AG20443 (cell line): ENCODE data around the gene DLG1.

Experiments used
- DNase-seq: peaks from one replicate; pipeline ENCODE4 v3.0.0; 2012; ENCODE audit warnings: low spot score, mixed read lengths

The DLG1 gene

DNA sequence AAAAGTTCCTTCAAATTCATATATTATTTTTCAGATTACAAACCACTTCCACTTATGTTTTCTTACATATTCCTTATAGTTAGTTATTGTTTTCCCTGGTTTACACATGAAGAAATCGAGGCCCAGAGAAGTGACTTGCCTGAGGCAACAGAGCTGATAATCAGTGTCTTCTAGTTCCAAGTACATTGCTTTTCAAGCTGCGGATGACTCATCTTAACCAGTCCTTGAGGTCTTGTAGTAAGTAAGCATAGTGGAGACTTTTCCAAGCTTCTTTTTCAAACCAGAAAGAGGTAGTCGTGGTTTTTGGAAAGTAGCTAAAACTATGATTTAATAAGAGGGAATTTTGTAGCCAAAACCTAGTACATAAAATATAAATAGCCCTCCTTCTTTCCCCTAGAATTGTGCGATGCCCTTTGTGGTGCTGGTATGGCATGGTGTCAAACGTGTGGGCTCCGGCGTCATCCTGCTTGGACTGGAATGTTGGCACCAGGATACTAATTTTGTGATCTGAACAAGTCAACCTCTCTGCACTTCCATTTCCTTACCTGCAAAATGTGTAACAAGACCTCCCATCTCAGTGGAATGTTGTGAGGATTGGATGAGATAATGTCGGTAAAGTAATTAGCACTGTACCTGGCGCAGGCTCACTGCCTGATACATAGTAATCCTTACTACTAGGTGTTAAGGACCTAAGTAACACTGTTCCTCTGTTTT lies 19.0 kb upstream of the DLG1 start:
- peak; percentile 68 for DNase-seq

DNA sequence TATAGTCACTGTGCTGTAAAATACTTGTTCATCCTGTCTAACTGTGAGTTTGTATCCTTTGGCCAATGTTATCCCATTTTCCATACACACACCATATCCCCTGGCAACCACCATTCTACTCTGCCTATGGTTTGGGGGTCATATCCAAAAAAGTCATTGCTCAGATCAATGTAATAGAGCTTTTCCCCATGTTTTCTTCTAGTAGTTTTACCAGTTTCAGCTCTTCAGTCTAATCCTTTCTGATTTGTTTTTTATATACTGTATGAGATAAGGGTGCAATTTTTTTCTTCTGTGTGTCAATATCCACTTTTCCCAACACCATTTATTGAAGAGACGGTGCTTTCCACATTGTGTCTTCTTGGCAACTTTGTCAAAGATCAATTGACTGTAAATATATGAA lies 14.0 kb upstream of the DLG1 start:
- DNase-seq = no peak

DNA sequence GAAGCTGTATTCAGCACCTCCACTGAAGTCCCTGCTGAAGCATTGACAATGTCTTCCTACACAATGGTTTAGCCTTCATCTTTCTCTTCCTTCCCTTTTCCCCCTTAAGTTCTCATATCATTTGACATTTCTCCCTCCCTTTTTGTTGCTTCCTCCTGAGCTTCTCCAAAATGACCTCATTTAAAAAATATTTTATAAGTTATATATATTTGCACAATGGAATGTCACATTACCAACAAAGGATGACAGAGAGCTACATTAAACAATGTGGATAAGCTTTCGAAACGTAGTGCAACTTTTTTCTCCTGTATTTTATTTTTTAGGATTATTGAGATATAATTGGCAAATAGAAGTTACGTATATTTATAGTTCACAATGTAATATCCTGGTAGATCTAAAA lies 13.2 kb upstream of the DLG1 start:
- DNase-seq = no peak

DNA sequence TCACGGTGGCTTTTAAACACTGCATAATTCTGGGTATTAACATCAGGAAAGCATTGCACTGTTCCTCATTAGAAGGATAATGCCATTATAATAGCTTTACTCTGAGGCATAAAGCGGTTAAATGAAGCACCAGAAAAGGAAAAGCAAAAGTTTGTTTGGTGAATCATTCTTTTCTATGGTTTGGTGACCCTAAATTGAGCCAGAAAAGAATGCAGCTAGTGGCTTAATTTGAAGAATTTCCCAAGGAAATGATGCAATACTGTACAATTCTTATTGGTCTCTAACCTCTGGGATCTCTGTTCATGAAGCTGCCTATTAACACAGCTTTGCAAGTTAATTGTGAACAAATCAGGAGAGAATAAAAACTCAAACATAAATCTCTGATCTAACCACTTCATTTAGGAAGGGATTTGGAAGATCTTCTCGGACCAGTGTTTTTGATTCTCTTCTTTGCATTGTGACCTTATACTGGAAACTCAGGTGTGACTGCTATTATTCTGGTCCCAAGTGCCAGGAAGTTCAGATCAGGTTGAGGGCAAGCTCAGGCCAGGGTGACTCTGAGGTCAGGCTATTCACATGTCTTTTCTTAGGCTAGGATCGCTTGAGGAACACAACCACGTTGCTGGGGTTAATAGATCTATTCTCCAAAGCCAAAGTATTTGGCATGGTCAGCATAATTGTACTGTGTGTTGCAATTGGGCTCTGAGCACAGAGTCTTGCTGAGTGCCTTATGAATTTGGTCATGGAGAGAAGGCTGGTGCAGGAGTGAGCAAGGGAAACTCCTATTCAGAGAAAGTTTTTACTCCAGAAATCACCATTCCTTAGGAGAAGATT lies 11.3 kb upstream of the DLG1 start:
- DNase-seq = peak; percentile 76

DNA sequence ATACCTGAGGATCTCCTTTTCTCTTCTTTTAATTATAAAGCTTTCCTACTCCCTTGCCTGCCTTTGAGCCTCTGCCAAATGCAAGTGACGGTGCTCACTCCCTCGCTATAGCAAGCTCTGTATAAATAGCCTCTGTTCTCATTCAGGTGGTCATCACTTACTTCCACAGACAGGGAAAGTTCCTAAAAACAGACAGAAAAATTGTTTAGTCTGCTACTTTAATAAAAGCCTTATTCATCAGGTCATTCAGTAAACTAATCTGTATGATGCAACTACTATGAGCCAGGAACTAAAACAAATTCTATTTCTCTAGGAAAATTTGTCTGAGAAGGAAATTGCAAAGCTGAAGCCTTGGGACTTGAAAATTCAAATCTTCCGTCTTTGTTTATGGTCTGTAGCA lies 10.2 kb upstream of the DLG1 start:
- DNase-seq = peak; percentile 27

DNA sequence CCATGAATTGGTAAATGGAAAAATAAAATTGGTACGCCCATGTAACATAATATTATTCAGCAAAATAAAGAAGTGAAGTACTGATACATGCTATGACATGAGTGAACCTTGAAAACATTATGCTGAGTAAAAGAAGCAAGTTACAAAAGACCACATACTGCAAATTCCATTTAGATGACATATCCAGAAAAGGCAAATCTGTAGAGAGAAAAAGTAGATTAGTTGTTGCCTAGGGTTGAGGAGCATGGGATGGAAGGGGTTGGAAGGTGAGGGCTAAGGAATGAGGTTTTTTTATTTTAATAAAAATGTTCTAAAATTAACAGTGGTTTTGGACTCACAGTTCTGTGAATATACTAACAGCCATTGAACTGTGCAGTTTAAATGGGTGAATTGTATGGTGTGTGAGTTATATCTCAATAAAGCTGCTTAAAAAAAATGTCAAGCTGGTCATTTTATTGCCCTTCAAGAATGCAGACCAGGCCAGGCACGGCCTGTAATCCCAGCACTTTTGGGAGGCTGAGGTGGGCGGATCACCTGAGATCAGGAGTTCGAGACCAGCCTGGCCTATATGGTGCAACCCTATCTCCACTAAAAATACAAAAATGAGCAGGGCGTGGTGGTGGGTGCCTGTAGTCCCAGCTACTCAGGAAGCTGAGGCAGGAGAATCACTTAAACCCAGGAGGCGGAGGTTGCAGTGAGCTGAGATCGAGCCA lies 8.1 kb upstream of the DLG1 start:
- peak; percentile 32 for DNase-seq

DNA sequence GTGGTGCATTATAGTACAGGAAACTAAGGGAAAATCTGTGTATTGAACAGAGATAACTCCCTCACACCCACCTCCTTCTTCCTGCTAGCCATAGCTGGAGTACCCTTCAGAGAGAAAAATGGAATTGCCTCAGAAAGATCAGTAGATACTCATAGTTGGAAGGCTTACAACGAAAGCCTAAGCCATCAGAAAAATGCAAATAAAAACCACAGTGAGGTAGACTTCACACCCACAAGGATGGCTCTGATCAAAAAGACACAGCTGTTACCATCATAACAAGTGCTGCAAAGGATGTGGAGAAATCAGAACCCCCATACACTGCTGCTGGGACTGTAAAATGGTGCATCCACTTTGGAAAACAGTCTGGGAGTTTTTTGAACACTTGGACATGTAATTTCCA lies 7.4 kb upstream of the DLG1 start:
- DNase-seq = no peak

DNA sequence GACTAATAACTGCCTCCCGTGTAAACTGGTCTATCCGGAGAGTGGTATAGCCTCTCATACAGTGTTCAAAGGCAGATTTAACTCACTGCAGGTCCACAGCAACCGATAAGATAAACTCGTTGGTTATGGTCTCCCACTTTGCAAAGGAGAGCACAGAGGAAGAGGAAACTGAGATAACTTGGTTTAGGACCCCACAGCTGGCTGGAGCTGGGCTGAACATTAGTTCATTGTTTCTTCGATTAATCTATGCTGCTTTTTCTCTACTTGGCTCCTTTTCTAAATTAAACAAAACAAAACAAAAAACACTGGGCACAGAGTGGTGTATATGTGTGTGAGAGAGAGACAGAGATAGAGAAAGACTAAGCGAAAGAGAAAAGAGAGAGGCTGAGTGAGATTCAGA lies 5.0 kb upstream of the DLG1 start:
- DNase-seq = no peak

DNA sequence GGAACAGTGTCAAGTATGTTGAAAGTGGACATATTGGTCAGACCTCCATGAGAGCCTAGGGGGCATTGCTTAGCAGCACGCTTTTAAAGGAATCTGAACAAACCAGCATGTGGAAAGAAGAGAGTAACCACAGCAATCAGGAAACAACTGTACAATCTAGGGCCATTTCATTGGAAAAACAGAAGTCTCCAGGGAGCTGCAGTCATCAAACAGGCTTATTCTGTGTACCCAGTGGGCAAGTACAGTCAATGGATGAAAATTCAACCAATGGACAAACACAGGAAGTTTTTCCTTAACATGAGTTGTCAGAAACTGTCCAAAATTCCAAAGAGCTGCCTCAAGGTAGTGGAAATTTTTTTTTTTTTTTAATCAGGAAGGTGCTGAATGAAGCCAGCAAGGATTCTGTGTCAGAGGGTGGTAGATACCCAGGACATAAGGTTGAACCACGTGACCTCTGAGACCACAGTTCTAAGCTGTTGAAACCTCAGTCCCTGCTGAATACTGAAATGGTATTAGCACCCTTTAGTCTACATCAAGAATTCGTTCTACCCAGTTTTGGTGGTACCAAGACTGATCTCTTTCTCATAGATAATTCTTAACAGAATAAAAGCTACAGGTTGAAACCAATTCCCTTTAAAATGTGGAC lies 4.4 kb upstream of the DLG1 start:
- DNase-seq = peak; percentile 60

DNA sequence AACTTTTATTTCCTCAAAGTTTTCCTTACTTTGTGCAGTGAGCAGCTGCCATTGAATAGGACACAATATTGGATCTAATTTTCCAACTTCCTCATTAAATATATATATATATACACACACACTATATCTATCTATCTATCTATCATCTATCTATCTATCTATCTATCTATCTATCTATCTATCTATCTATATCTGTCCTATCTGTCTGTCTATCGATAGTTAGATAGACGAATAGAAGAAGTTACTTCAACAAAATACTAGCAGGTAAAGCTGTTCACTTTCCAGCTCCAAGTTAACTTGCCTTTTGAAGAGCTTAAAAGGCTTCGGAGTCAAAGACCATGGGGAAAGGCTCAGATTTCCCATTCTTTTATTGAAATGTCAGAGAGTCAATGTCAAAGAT lies 3.6 kb upstream of the DLG1 start:
- no peak for DNase-seq

DNA sequence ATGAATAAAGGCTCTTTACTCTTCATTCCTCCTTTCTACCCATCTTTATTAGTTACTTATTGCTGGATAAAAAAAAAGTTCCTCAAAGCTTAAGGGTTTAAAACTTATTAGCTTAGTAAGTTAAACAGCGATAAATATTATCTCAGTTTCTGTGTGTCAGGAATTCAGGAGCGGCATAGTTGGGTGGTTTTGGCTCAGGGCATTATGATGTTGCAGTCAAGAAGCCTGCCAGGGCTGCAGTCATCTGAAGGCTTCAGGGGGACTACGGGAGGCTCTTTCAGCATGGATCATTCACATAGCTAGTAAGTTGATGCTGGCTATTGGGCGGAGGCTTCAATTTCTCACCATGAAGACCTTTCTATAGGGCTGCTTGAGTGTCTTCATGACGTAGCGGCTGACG lies 1.9 kb upstream of the DLG1 start:
- DNase-seq = no peak

DNA sequence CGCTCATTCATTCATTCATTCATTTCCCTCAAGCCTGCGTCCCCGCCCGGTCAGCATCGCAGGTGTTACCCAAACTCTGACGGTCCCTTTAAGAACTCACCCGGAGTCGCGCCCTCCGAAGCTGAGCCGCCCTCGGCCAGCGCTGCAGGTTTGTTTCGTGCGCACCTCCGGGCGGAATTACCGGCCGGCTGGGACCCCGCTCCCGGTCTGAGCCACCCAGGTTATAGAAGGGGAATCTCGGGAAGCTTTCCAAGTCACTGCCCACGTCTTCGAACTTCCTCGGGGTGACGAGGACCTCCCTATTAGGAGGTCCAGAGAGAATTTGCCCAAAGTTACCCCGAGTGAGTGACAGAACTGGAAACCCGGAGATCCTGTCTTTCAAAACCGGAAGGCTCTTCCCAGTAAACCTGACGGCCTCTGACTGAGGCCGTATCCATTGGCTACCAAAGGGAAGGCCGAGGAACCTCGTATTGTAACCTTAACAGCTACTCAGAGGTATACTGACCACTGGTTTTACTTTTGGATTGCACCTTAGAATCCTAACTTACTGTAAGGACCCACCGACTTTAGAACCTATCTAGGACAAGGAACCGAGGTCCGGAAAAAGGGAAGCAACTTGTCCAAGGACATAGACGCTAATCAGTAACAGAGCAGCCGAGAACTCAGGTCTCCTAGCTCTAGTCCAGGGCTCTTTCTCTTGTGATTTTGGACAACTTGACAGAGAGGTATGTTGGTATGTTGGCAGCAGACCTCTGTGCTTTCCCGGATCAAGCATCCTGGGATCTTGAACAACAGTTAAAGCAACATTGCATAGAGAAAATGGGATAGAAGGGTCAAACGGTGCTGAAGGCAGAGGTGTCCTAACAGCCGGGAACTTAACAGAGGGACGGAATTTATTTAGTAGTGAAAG lies 788 bp upstream of the DLG1 start:
- DNase-seq = peak; percentile 25

DNA sequence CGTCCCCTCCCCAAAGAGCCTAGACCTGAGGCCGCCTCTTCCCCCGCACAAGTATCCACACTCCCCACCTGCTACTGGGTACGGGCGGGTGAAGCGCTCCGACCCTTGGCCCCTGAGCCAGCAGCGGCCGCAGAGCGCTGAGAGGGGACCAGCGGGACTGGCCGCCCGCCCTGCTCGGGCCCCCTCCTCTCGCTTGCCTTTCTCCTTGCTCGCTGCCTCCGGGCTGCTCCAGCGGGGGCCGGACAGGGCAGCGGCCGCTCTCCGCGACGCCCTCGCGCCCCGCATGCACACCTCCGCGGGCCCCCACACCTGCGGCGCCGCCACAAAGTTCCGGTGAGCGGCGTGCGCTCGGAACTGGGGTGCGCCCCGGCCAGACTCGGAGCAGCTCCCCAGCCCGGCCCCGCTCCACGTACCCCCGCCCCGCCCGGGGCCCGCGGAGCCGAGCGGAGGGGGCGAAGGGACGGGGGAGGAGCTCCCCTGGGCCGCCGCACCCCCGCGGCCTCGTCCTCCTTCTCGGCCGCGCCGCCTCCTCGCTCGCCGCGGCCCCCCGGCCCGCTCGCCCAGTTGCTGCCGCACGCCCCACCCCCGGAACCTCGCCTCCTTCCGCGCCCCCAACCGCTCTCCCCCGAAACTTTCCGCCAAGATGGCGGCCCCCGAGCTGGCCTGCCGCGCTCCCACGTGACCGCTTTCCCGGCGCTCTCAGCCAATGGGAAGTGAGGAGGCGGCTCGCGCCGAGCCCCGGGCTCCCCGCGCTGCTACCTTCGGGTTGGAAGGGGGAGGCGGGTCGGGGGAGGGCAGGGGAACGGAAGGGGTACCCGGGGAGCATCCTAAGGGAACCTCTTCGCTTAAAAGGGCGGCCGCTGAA lies 704 bp downstream of the DLG1 start:
- DNase-seq = peak; percentile 95

DNA sequence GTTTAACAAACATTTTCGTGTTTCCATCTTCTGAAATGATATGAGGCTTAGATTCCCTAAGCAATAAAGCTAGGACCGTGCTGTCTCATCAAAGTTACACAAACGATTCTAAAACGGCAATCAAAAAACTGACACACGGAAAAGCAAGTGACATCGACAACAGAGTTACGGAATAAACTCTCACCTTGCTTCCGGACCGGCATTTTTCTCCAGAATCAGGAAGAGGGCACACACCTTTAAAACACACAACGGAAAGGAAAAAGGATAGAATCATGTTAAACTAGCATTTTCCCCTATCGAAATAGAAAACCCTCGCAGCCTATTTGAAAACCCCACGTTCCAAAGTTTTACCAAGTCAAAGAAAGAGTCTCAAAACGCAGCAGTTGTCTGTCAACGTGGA lies 1.4 kb downstream of the DLG1 start:
- DNase-seq = no peak

DNA sequence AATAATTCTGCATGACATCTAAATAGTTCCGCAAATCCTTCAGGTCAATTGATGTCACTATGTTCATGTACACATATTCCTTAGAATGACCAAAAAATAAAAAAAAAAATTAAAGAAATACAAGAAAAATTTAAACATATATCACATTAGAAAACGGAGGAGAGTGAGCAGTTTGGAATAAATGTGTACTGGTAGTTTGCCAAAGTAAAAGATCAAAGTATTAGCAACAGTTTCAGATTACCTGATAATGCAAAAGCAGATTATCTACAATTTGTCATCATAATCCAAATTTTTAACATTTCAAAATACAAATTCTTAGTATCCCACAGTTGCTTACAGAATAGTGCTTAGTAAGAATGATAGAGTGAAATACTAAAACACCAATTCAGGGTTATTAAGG lies 1.9 kb downstream of the DLG1 start:
- no peak for DNase-seq

DNA sequence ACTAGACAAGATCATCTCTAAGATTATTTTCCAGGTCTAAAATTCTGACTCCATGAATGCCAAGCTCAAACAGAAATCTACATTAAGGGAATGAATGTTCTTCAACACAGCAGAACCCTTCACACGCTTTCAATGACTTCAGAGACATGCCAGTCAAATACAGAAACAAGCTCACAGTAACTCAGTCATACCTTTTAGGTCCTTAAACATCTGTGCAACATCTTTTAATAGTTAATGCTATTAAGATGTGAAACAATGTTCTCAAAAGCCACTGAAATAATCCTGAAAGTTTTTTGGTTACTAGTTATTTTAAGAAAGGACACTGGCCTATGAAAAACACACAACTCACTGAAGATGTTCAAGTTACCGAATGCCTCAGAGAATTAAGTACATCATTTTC lies 2.5 kb downstream of the DLG1 start:
- DNase-seq = no peak

DNA sequence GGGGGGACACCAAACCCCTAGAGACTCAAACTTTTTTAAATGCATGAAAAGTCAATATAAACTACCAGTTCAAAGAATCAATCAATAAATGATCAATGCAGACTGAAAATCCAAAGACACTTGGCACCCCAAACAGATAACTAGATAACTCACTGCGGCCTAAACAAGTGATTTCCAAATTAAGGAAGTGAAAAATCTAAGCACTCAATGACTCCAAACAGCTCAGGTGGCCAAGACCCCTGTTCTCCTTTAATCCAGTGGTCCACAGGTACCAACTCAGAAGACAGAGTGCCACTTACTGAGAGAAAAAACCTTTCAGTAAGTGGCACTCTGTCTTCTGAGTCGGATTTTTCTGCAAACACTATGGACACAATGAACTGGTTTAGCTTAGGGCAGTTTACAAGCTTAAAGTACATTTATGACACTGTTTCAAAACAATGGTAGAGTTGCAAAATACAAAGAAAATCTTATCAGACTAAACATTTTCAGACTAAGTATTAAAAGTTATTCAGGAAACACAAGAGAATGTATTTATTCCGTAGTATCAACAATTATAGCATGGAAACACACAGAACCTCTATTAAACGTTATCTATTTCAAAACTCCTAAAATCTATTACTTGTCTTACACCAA lies 4.7 kb downstream of the DLG1 start:
- no peak for DNase-seq

DNA sequence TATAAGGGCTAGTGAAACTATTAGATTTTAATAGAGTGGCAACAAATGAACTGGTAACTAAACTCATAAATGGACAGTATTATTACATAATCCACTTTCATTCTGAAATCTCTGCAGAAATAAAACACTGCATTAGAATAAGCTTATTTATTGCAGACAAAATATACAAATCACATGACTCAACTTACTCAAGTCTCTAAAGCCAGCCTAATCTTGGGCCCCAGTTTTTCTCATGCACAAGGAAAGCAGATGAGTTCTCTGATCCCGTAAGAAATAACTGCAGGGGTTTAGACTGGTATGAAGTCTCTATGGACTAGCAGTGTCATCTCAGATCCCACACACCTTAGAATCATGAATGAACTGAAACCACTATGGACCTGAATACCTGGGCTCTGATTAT lies 5.8 kb downstream of the DLG1 start:
- no peak for DNase-seq

DNA sequence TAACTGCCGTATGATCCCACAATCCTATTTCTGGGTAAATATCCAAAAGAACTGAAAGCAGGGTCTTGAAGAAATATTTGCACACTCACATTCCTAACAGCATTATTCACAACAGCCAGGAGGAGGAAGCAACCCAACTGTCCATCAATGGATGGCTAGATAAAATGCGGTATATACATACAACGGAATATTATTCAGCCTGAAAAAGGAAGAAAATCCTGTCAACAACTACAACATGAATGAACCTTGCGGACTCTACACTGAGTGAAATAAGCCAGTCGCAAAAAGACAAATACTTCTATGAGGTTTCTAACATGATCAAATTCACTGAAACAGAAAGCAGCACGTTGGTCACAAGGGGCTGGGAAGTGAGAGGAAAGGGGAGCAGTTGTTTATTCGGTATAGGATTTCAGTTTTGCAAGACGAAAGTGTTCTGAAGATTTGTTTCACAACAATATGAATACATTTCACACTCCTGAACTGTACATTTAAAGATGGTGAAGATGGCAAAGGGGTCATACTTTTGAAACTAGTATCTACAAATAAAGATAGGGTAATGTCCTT lies 6.2 kb downstream of the DLG1 start:
- no peak for DNase-seq

DNA sequence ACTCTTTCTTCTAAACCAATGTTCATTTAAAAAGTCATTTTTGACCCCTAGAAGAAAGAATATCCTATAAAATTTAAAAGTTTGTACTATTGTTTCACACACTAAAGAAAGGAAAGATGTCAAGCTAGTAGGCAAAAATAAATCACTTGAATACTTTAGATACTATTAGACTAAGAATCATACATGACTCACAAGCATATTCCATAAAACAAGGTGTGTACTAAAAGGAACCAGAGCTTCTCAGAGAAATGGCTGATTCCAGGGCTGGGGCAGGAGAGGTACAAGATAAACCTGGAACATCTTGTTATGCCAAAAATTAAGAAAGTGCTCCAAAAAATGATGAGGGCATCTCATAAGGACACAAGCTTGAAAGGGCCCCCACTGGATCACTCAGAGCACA lies 8.7 kb downstream of the DLG1 start:
- DNase-seq = no peak
